Testis (tissue), 3 donors: Measurements from ENCODE around the gene PLCB3. TPM values are rescaled to one million over a fixed set of nuclear protein-coding genes. Genes with fewer than 3 reads are reported as not detected.

Experiments
- DNase-seq: peaks from one replicate; pipeline ENCODE4 v3.0.0-alpha.2; 2019
- H3K27ac ChIP-seq, 2 donors: fragments of 200-600 bp; sonication (generic); one replicate each; pipeline ENCODE4 v1.5.1; 2019
- H3K27me3 ChIP-seq: fragments of 200-600 bp; sonication (generic); one replicate; pipeline ENCODE4 v1.5.1; 2019
- H3K36me3 ChIP-seq: fragments of 200-600 bp; sonication (generic); one replicate; pipeline ENCODE4 v1.5.1; 2017; ENCODE audit warnings: low read depth; ENCODE audit errors: missing control alignments
- H3K4me1 ChIP-seq: fragments of 200-600 bp; sonication (generic); one replicate; pipeline ENCODE4 v1.5.1; 2019
- H3K4me3 ChIP-seq, 2 donors: fragments of 200-600 bp; sonication (generic); one replicate each; pipeline ENCODE4 v1.5.1; 2017 to 2019
- H3K9me3 ChIP-seq: fragments of 200-600 bp; sonication (generic); one replicate; pipeline ENCODE4 v1.5.1; 2017
- POLR2A ChIP-seq: fragments of 450-650 bp; IDR thresholded peaks from one replicate; pipeline ENCODE4 v1.6.1; 2017; ENCODE audit warnings: antibody characterized with exemption, mild to moderate bottlenecking, moderate library complexity
- WGBS, 2 donors: methylation state at CpG; one replicate each; pipeline ENCODE4 v1.1.5; 2018; 5-methylcytosine and 5-hydroxymethylcytosine counted together
- intact Hi-C: fragments of 100-400 bp; cut with DNase I; formaldehyde crosslinking; loops from one replicate; pipeline ENCODE4 v1.15.1; 2023; ENCODE audit warnings: low total_unique reads
- polyA plus RNA-seq: library from polyadenylated mRNA; stranded (reverse); fragments of 350-450 nt; fragmentation: Illumina TruSeq; extraction: RNeasy Lipid Tissue Mini Kit (QIAGEN cat#74804); gene quantifications from one replicate; pipeline ENCODE4 v1.2.3, GENCODE V29; 2014; ENCODE audit warnings: low read depth, low replicate concordance; ENCODE audit not compliant: insufficient read depth
- total RNA-seq, 2 donors: library from RNA; depleted of rRNA; stranded (reverse); fragments of >200 nt; gene quantifications; one replicate each; pipeline ENCODE4 v1.2.3, GENCODE V29; 2016
- TF ChIP-seq, protein P1 (sequence below), 3 experiments: fragments of 450-650 bp in 2 of 3; fragments of 200-600 bp in 1 of 3; sonication (generic) in 1 of 3; IDR thresholded peaks; one replicate each; pipeline ENCODE4 v1.5.1; 2016 to 2019; ENCODE audit warnings: antibody characterized with exemption in 3 of 3, mild to moderate bottlenecking in 2 of 3, moderate library complexity in 1 of 3

Gene PLCB3
- total and polyA plus RNA-seq, 3 donors from 2014 or later, result 14.2 to 45.4 (median 29.6) TPM

DNA sequence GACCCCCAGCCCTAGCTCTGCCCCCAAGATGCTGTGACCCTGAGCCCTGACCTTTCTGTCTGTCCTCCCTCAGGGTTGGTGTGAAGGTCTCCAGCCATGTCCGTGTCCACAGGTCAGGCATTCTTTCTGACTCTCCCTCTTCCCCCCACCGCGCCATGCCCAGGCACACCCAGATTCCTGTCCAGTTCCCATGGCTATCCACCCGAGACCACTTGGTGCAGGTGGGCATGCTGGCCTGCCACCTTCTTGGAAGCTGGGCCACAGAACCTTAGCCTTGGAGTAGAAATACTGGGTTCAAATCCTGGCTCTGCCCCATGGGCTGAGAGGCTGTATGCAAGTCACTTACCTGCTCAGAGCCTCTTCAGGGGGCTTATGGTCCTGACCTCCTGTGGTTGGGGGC lies 2.3 kb upstream of the PLCB3 start:
- 94 to 96% methylated on average over 4 of the region's 4 CpGs for WGBS, 2 donors
- intact Hi-C loops, result no loop called here
- peaks cover 44% of the 10 kb centered on the region for H3K4me1 ChIP-seq
- TF ChIP-seq, protein P1, sequence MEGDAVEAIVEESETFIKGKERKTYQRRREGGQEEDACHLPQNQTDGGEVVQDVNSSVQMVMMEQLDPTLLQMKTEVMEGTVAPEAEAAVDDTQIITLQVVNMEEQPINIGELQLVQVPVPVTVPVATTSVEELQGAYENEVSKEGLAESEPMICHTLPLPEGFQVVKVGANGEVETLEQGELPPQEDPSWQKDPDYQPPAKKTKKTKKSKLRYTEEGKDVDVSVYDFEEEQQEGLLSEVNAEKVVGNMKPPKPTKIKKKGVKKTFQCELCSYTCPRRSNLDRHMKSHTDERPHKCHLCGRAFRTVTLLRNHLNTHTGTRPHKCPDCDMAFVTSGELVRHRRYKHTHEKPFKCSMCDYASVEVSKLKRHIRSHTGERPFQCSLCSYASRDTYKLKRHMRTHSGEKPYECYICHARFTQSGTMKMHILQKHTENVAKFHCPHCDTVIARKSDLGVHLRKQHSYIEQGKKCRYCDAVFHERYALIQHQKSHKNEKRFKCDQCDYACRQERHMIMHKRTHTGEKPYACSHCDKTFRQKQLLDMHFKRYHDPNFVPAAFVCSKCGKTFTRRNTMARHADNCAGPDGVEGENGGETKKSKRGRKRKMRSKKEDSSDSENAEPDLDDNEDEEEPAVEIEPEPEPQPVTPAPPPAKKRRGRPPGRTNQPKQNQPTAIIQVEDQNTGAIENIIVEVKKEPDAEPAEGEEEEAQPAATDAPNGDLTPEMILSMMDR (IDR thresholded peaks at IDR 0.05), result no peak
- no peak for TF ChIP-seq POLR2A
- DNase-seq, result no peak
- no peak overlapping the region for H3K27ac ChIP-seq
- no peak overlapping the region for H3K4me3 ChIP-seq
- H3K9me3 ChIP-seq, result no peaks in the 10 kb centered on the region
- H3K27me3 ChIP-seq, result no peaks in the 10 kb centered on the region
- H3K36me3 ChIP-seq, result no peaks in the 10 kb centered on the region

DNA sequence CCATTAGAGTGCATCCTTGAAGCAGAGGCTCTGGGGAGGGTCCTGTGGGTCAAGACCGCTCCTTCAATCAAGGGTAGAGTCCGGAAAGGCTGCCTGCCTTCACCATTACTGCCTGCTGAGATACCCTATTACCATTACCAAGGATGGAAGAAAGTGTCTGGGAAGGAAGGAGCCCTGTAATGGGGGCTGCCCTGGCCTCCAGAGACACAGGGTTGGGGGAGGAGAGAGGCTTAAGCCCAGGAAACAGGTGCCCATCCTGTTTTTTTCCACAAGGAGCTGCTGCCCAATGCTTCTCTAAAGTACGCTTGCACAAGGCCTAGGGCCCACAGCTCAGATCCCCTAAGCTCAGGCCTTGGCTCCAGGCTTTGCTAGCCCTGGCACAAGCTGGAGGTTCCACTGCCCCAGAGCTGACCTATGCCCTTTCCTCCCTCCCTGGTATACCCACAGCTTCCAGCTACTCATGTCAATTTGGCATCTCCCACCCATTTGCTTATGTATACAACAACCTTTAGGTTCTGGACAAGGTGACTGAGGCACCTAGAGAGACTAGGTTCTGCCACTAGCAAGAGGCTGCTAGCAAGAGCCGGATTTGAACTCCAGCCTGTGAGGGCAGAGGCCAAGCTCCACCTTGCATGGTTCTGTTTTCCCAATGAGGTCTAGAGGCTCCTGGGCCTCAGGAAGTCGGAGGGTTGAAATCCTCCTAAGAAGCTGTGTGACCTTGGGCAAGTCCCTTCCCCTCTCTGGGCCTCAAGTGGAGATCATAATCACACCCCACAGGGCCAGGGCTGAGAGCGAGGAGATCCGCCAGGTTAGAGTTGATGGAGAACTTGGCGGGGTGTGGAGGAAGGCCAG lies 1.5 kb upstream of the PLCB3 start:
- TF ChIP-seq, protein P1 (IDR thresholded peaks at IDR 0.05), result no peak
- TF ChIP-seq POLR2A, result no peak
- Histone ChIP-seq H3K27me3 (no peaks in the 10 kb centered on the region), H3K36me3 (no peaks in the 10 kb centered on the region), H3K9me3 (no peaks in the 10 kb centered on the region), H3K4me1 (peaks cover 42% of the 10 kb centered on the region), H3K27ac (no peak overlapping the region), H3K4me3 (no peak overlapping the region)
- intact Hi-C loops, result no loop called here
- 76 to 88% methylated on average over 5 to 8 of the region's 8 CpGs for WGBS, 2 donors
- DNase-seq, result no peak

DNA sequence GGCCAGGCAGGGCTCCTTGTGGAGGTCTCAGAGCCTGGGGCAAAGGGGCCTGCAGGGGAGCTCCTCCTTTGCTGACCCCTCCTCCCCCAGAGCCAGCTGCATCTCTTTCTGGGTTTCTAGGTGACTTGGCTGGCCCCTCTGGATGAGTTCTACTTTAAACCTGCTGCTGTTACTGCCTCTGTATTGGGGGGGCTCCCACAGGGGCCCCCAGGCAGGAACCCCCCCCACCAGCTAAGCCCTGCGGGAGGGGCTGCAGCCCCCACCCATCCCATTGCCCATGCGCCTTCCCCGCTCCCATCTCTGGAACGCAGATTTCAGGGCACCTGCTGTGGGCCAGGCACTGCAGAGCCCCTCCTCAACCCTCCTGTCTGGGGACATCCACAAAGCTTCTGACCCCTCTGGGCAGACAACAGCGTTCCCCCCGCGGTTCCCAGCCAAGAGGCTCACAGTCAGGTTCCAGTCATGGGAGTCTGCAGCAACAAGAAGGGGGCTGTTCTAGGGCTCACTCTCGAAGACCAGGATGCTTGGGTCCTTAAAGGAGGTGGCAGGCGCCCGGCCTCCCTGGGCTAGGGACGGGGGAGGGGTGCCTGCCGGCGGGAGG lies 815 bp upstream of the PLCB3 start:
- H3K36me3 ChIP-seq, result no peaks in the 10 kb centered on the region
- intact Hi-C loops, result no loop called here
- peak overlapping the region in 1 of 2 donors; percentile 11 for H3K27ac ChIP-seq
- peaks cover 35% of the 10 kb centered on the region for H3K4me1 ChIP-seq
- DNase-seq, result no peak
- 21% methylated on average over 13 of the region's 13 CpGs; no CpG with 5 or more reads in 1 of the 2 donors for WGBS, 2 donors
- H3K27me3 ChIP-seq, result no peaks in the 10 kb centered on the region
- no peaks in the 10 kb centered on the region for H3K9me3 ChIP-seq
- peak overlapping the region in 1 of 2 donors; percentile 61 for H3K4me3 ChIP-seq
- TF ChIP-seq POLR2A, result no peak
- TF ChIP-seq, protein P1 (IDR thresholded peaks at IDR 0.05), result no peak

DNA sequence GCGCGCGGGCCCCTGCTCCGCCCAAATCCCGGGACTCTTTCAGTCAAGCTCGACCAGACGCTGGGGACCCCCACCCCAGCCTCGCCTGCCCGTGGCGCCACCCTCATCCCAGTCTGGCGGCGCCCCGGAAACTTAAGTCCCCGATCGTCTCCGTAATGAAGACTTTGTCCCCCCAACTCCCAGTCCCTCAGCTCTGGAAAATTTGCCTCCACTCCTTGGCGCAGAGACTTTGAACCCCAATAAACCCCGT lies 348 bp downstream of the PLCB3 start:
- Histone ChIP-seq H3K27ac (peak overlapping the region; percentile 72), H3K4me3 (peak overlapping the region; percentile 83 to 84), H3K36me3 (no peaks in the 10 kb centered on the region), H3K9me3 (no peaks in the 10 kb centered on the region), H3K4me1 (peaks cover 30% of the 10 kb centered on the region), H3K27me3 (no peaks in the 10 kb centered on the region)
- intact Hi-C loops, result no loop called here
- no peak for DNase-seq
- TF ChIP-seq, protein P1 (IDR thresholded peaks at IDR 0.05), result no peak
- 0% methylated on average over 13 to 18 of the region's 18 CpGs for WGBS, 2 donors
